IMR-90 (cell line): ENCODE results near the gene HOXC6. TPM values are rescaled to one million over a fixed set of nuclear protein-coding genes. Genes with fewer than 3 reads are reported as not detected.

Experiments used
- ATAC-seq: fragments of 200-7000 bp; cut with Tn5 transposase; 2 replicates; pipeline ENCODE4 v1.9.1; 2020; ENCODE audit warnings: low read depth, mild to moderate bottlenecking, moderate library complexity
- BruUV-seq: library from RNA; stranded (reverse); fragments of 400-500 nt; replicated peaks from 2 replicates; lab custom pipeline; 2021; lab: Mats Ljungman, UMichigan
- CTCF ChIA-PET: fragments of 300-600 bp; formaldehyde crosslinking; extraction: SDS; loops from one replicate; lab custom pipeline; 2021; ENCODE audit warnings: antibody characterized with exemption; lab: Yijun Ruan, JAX
- POLR2A ChIA-PET: fragments of 300-600 bp; sonication (Branson Sonifier 250); formaldehyde crosslinking; loops from one replicate; lab custom pipeline; 2022; ENCODE audit warnings: antibody characterized with exemption; ENCODE audit not compliant: unreplicated experiment; lab: Charles Lee
- DNase-seq: peaks from one replicate; pipeline ENCODE4 v3.0.0; 2013
- H2AFZ ChIP-seq: replicated peaks from 2 replicates; pipeline ENCODE3; 2013; ENCODE audit warnings: low read length, mild to moderate bottlenecking; ENCODE audit not compliant: poor library complexity
- H2AK5ac ChIP-seq: 2 replicates; pipeline ENCODE4 v1.6.1; 2013; ENCODE audit warnings: low read depth, low read length, inconsistent platforms
- H2AK9ac ChIP-seq: replicated peaks from 2 replicates; pipeline ENCODE3; 2013; ENCODE audit warnings: mild to moderate bottlenecking, low read depth, low read length, moderate library complexity; ENCODE audit not compliant: poor library complexity
- H2BK120ac ChIP-seq: 2 replicates; pipeline ENCODE4 v1.6.1; 2013; ENCODE audit warnings: low read depth, low read length, inconsistent platforms
- H2BK15ac ChIP-seq: 3 replicates; pipeline ENCODE4 v1.6.1; 2013; ENCODE audit warnings: low read depth, low read length, inconsistent platforms
- H2BK20ac ChIP-seq: 2 replicates; pipeline ENCODE4 v1.6.1; 2013; ENCODE audit warnings: low read depth, mild to moderate bottlenecking, inconsistent platforms, low read length, moderate library complexity
- H2BK5ac ChIP-seq: 2 replicates; pipeline ENCODE4 v1.6.1; 2013; ENCODE audit warnings: mild to moderate bottlenecking, low read depth, low read length, inconsistent platforms; ENCODE audit not compliant: poor library complexity, severe bottlenecking
- H3K14ac ChIP-seq: replicated peaks from 2 replicates; pipeline ENCODE4 v1.6.1; 2013; ENCODE audit warnings: low read depth, low read length, inconsistent platforms
- H3K18ac ChIP-seq: 2 replicates; pipeline ENCODE4 v1.6.1; 2013; ENCODE audit warnings: low read depth, low read length, control low read depth
- H3K23ac ChIP-seq: 2 replicates; pipeline ENCODE4 v1.6.1; 2013; ENCODE audit warnings: low read depth, low read length, inconsistent platforms
- H3K27ac ChIP-seq: 2 replicates; pipeline ENCODE4 v1.5.1; 2013; ENCODE audit warnings: mild to moderate bottlenecking, control low read depth, low read length; ENCODE audit not compliant: insufficient read depth
- H3K27me3 ChIP-seq: 2 replicates; pipeline ENCODE4 v1.6.1; 2013; ENCODE audit warnings: low read length; ENCODE audit not compliant: control insufficient read depth, insufficient read depth
- H3K36me3 ChIP-seq: 2 replicates; pipeline ENCODE4 v1.6.1; 2013; ENCODE audit warnings: low read length, mixed read lengths; ENCODE audit not compliant: control insufficient read depth, insufficient read depth
- H3K4ac ChIP-seq: 2 replicates; pipeline ENCODE4 v1.6.1; 2013; ENCODE audit warnings: low read depth, low read length, inconsistent platforms
- H3K4me1 ChIP-seq: 2 replicates; pipeline ENCODE4 v1.6.1; 2013; ENCODE audit warnings: low read length, mixed read lengths; ENCODE audit not compliant: control insufficient read depth, insufficient read depth
- H3K4me2 ChIP-seq: 2 replicates; pipeline ENCODE4 v1.6.1; 2013; ENCODE audit warnings: low read depth, mild to moderate bottlenecking, control low read depth, low read length, moderate library complexity
- H3K4me3 ChIP-seq: 2 replicates; pipeline ENCODE4 v1.5.1; 2013; ENCODE audit warnings: low read depth, mild to moderate bottlenecking, control low read depth, low read length, moderate library complexity; ENCODE audit not compliant: insufficient read depth
- H3K56ac ChIP-seq: 2 replicates; pipeline ENCODE4 v1.6.1; 2013; ENCODE audit warnings: low read length, inconsistent platforms; ENCODE audit not compliant: insufficient read depth; ENCODE audit errors: extremely low read depth
- H3K79me1 ChIP-seq, 2 experiments: 2 replicates each; pipeline ENCODE4 v1.6.1; 2013; ENCODE audit warnings: low read length in 2 of 2, inconsistent platforms in 1 of 2, low read depth in 1 of 2
- H3K9ac ChIP-seq: 2 replicates; pipeline ENCODE4 v1.6.1; 2013; ENCODE audit warnings: low read depth, low read length, control low read depth
- H3K9me1 ChIP-seq: 2 replicates; pipeline ENCODE4 v1.6.1; 2013; ENCODE audit warnings: low read length, inconsistent platforms; ENCODE audit not compliant: insufficient read depth
- H3K9me3 ChIP-seq: 2 replicates; pipeline ENCODE4 v1.6.1; 2013; ENCODE audit warnings: low read length; ENCODE audit not compliant: control insufficient read depth, insufficient read depth
- H4K20me1 ChIP-seq: 2 replicates; pipeline ENCODE4 v1.6.1; 2013; ENCODE audit warnings: low read length, inconsistent platforms; ENCODE audit not compliant: insufficient read depth
- H4K5ac ChIP-seq: 2 replicates; pipeline ENCODE4 v1.6.1; 2013; ENCODE audit warnings: mild to moderate bottlenecking, low read depth, low read length, control low read depth
- H4K8ac ChIP-seq, 2 experiments: 2 replicates each; pipeline ENCODE4 v1.6.1; 2013; ENCODE audit warnings: low read depth in 2 of 2, low read length in 2 of 2, control low read depth in 1 of 2, inconsistent platforms in 1 of 2
- H4K91ac ChIP-seq: 2 replicates; pipeline ENCODE4 v1.6.1; 2013; ENCODE audit warnings: low read depth, low read length, inconsistent platforms; ENCODE audit not compliant: insufficient read depth
- FOS ChIP-seq: fragments of 150-350 bp; IDR thresholded peaks from 2 replicates; pipeline ENCODE4 v1.6.1; 2016; ENCODE audit warnings: low read depth, low read length
- WGBS, 2 experiments: methylation state at CpG; one replicate each; pipeline versions ENCODE4 v1.1.5 to v1.1.7; 2013; ENCODE audit warnings: missing lambda C conversion rate in 2 of 2; ENCODE audit not compliant: insufficient read length in 1 of 2; ENCODE audit errors: extremely low coverage in 2 of 2; 5-methylcytosine and 5-hydroxymethylcytosine counted together
- dilution Hi-C: fragments of 300-500 bp; cut with HindIII; formaldehyde crosslinking; loops from one replicate; pipeline ENCODE4 v1.14.3; 2018; ENCODE audit warnings: low sequenced_read_pairs; ENCODE audit not compliant: unreplicated experiment
- in situ Hi-C: fragments of 300-500 bp; cut with MboI; formaldehyde crosslinking; loops from 3 replicates; pipeline ENCODE4 v1.14.3; 2019; ENCODE audit warnings: low sequenced_read_pairs, inconsistent platforms, mixed read lengths
- intact Hi-C: fragments of 100-400 bp; cut with micrococcal nuclease; formaldehyde crosslinking; loops from 2 replicates; pipeline ENCODE4 v1.10.0; 2022
- polyA plus RNA-seq, 3 experiments: library from polyadenylated mRNA; depleted of rRNA; stranded (reverse); fragments of >200 nt; gene quantifications; 2 replicates each; pipeline ENCODE4 v1.2.3, GENCODE V29; 2012; ENCODE audit warnings: low replicate concordance in 1 of 3
- total RNA-seq: library from RNA; depleted of rRNA; stranded (reverse); fragments of >200 nt; gene quantifications from 2 replicates; pipeline ENCODE4 v1.2.3, GENCODE V29; 2012
- TF ChIP-seq, protein P1 (sequence below): conservative IDR thresholded peaks from 2 replicates; pipeline ENCODE4 v1.5.1; 2012; ENCODE audit warnings: mild to moderate bottlenecking, low read depth, low read length, improper control_type of control experiment

The HOXC6 gene
- total and polyA plus RNA-seq, 2 of the 4 experiments (the other 2 are of a cell fraction): 1.1 TPM; not detected in 1

DNA sequence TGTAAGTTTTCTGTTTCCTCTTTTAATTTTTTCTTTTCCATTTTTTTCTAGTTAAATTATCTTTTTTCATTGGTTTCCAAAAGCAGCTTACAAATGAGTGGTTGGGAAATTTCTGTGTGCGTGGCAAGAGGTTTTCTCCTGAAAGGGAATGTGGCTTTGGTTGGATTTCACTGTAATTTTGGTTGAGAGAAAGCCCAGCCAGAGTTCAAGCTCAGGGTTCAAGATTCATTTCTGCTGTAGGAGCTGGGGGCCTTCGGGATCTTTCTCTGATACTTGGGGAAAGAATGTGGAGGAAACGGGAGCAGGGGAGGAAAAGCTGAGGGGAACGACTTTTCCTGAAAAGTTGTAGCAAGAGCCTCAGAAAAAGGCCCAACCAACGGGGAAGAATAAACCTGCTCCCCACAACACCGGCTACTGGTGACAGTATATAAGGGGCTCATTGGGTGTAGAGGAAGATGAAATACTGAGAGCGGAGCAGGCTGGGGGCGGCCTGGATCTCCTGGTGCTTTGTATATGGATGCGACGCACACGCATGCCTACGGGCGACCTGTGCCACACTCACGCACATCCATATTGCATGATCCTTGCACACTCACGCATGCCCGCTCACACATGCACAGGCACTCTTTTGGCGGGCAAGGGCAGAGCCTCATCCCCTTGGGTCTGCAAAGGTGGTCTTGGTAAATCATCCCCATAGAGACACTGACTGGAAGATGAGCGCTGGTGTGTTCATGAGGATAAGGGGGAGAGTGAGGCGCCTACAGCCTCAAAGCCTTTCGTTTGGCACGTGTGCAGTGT, 41.4 kb upstream of the HOXC6 start (continued):
- TF ChIP-seq, protein P1, sequence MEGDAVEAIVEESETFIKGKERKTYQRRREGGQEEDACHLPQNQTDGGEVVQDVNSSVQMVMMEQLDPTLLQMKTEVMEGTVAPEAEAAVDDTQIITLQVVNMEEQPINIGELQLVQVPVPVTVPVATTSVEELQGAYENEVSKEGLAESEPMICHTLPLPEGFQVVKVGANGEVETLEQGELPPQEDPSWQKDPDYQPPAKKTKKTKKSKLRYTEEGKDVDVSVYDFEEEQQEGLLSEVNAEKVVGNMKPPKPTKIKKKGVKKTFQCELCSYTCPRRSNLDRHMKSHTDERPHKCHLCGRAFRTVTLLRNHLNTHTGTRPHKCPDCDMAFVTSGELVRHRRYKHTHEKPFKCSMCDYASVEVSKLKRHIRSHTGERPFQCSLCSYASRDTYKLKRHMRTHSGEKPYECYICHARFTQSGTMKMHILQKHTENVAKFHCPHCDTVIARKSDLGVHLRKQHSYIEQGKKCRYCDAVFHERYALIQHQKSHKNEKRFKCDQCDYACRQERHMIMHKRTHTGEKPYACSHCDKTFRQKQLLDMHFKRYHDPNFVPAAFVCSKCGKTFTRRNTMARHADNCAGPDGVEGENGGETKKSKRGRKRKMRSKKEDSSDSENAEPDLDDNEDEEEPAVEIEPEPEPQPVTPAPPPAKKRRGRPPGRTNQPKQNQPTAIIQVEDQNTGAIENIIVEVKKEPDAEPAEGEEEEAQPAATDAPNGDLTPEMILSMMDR: no peak

DNA sequence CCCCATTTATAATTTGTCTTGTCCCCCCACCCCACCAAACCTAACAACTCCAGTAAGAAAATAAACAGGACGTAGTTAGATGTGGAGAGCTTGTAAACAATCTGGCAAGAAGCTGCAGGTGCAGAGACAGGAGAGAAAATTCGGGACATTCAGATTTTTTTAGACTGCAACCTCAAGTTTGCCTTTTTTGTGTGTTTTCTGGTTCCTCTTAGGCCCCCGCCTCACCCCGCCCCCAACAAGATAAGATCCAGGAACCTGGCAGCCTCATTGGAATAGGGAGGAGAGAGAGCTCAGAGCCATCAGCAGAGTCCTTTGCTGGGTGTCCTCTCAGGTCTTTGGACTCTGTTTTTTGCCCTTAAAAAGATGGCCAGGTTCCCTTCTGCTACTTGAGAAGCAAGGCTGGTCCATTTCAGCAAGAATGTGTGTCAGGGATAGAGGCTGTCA, 40.4 kb upstream of the HOXC6 start:
- H2BK5ac ChIP-seq: no peak overlapping the region
- no peak overlapping the region for H2BK20ac ChIP-seq
- H2BK120ac ChIP-seq: no peak overlapping the region
- H4K20me1 ChIP-seq: no peaks in the 10 kb centered on the region; the same call in 1 of the 2 replicates
- TF ChIP-seq FOS: no peak
- dilution Hi-C loops: no loop called here
- H3K18ac ChIP-seq: no peak overlapping the region
- no peak overlapping the region for H2AK5ac ChIP-seq
- H3K56ac ChIP-seq: no peak overlapping the region
- WGBS, 2 experiments: no CpG with 5 or more reads among the region's 4 CpGs
- no peak overlapping the region for H2AK9ac ChIP-seq
- no peak overlapping the region for H4K5ac ChIP-seq
- no peak for ATAC-seq
- peaks cover 96% of the 10 kb centered on the region for H3K27me3 ChIP-seq
- CTCF ChIA-PET: interaction anchor here (0.8 to 1.3 kb wide), 2 partner anchors 12 to 204 kb away, joined by 3 to 4 read pairs; partner anchors contain the start of gene HOXC9
- no peak overlapping the region for H3K4me3 ChIP-seq
- no peak overlapping the region for H2AFZ ChIP-seq
- POLR2A ChIA-PET: no interaction called here
- BruUV-seq: no TSS peak
- no peak overlapping the region for H3K27ac ChIP-seq
- no peak overlapping the region for H3K23ac ChIP-seq
- H3K4me2 ChIP-seq: no peak overlapping the region
- no peaks in the 10 kb centered on the region for H3K36me3 ChIP-seq
- H4K91ac ChIP-seq: no peak overlapping the region
- in situ Hi-C loops: no loop called here
- H3K79me1 ChIP-seq: no peaks in the 10 kb centered on the region
- no peak overlapping the region for H3K9ac ChIP-seq
- H3K9me1 ChIP-seq: no peaks in the 10 kb centered on the region
- intact Hi-C loops: loop anchor here (5.0 kb wide), 1 partner anchor 221 kb away; no protein-coding TSS in a partner anchor
- H3K4ac ChIP-seq: no peak overlapping the region
- H4K8ac ChIP-seq: no peak overlapping the region
- H3K14ac ChIP-seq: no peak overlapping the region
- 0 out of 2 replicates have a peak, but pooled peaks cover 2% of the 10 kb centered on the region for H3K4me1 ChIP-seq
- DNase-seq: no peak
- H3K9me3 ChIP-seq: peaks cover 10% of the 10 kb centered on the region
- H2BK15ac ChIP-seq: no peak overlapping the region
